Measurements from ENCODE around the gene DTNBP1.
"Not testable (repeated sequence)": the region's sequence is repeated elsewhere in the genome, so short reads cannot be mapped to it uniquely, and the experiment has no call there.

DTNBP1 gene

GRCh38 chr6:15554728-15555100 is 108.1 kb downstream of the DTNBP1 start:
- DNase-seq: no peak

GRCh38 chr6:15553736-15554294 is 109.0 kb downstream of the DTNBP1 start:
- no peak for DNase-seq

- DNase-seq: no peak
Measured at GRCh38 chr6:15553031-15553430, 109.8 kb downstream of the DTNBP1 start.

- DNase-seq: no peak
Measured at GRCh38 chr6:15551798-15552197, 111.0 kb downstream of the DTNBP1 start.

GRCh38 chr6:15551262-15551661 is 111.6 kb downstream of the DTNBP1 start:
- no peak for DNase-seq

- DNase-seq: no peak
Measured at GRCh38 chr6:15550546-15551123, 112.2 kb downstream of the DTNBP1 start.

GRCh38 chr6:15549371-15549770 is 113.5 kb downstream of the DTNBP1 start:
- no peak for DNase-seq

- DNase-seq: no peak
Measured at GRCh38 chr6:15547400-15547799, 115.4 kb downstream of the DTNBP1 start.

GRCh38 chr6:15546591-15546990 is 116.2 kb downstream of the DTNBP1 start:
- DNase-seq: no peak

GRCh38 chr6:15544321-15544900 is 118.4 kb downstream of the DTNBP1 start:
- DNase-seq: no peak

- DNase-seq: not testable (repeated sequence)
Measured at GRCh38 chr6:15543332-15543917, 119.4 kb downstream of the DTNBP1 start.

- DNase-seq: no peak
Measured at GRCh38 chr6:15539722-15540270, 123.0 kb downstream of the DTNBP1 start.

GRCh38 chr6:15538766-15539495 is 123.9 kb downstream of the DTNBP1 start:
- no peak for DNase-seq

GRCh38 chr6:15538106-15538505 is 124.7 kb downstream of the DTNBP1 start:
- DNase-seq: no peak

- DNase-seq: no peak
Measured at GRCh38 chr6:15536198-15536955, 126.5 kb downstream of the DTNBP1 start.

GRCh38 chr6:15535495-15536197 is 127.2 kb downstream of the DTNBP1 start:
- DNase-seq: no peak

GRCh38 chr6:15534974-15535373 is 127.9 kb downstream of the DTNBP1 start:
- no peak for DNase-seq

GRCh38 chr6:15533379-15534026 is 129.3 kb downstream of the DTNBP1 start:
- DNase-seq: no peak

GRCh38 chr6:15531973-15532372 is 130.9 kb downstream of the DTNBP1 start:
- DNase-seq: no peak

GRCh38 chr6:15530411-15530810 is 132.4 kb downstream of the DTNBP1 start:
- DNase-seq: no peak

- no peak for DNase-seq
Measured at GRCh38 chr6:15528870-15529269, 134.0 kb downstream of the DTNBP1 start.
